BE2C (cell line): Measurements from ENCODE around the gene MRPL16.

ENCODE experiments used
- DNase-seq: peaks from one replicate; pipeline ENCODE4 v3.0.0-alpha.2; 2020
- H3K27me3 ChIP-seq: fragments of 250-450 bp; sonication (Bioruptor Pico); 2 replicates; pipeline ENCODE4 v1.5.1; 2020; ENCODE audit warnings: mild to moderate bottlenecking
- H3K36me3 ChIP-seq: fragments of 250-450 bp; sonication (Bioruptor Pico); 2 replicates; pipeline ENCODE4 v1.5.1; 2020; ENCODE audit warnings: mild to moderate bottlenecking
- H3K4me1 ChIP-seq: fragments of 250-450 bp; sonication (Bioruptor Pico); 2 replicates; pipeline ENCODE4 v1.5.1; 2020
- H3K4me3 ChIP-seq: 2 replicates; pipeline ENCODE4 v1.5.1; 2011; ENCODE audit warnings: low read depth, low read length
- H3K9me3 ChIP-seq: fragments of 250-450 bp; sonication (Bioruptor Pico); 2 replicates; pipeline ENCODE4 v1.5.1; 2020
- TF ChIP-seq, protein P1 (sequence below): IDR thresholded peaks from 2 replicates; pipeline ENCODE4 v1.5.1; 2012; ENCODE audit warnings: mild to moderate bottlenecking, low read depth, low read length

MRPL16 gene

GRCh38 chr11:59770319-59770718 is 40.3 kb downstream of the MRPL16 start:
- Histone ChIP-seq H3K27me3 (no peaks in the 10 kb centered on the region), H3K4me1 (no peaks in the 10 kb centered on the region), H3K9me3 (no peaks in the 10 kb centered on the region), H3K36me3 (no peaks in the 10 kb centered on the region), H3K4me3 (no peak overlapping the region)
- TF ChIP-seq, protein P1, sequence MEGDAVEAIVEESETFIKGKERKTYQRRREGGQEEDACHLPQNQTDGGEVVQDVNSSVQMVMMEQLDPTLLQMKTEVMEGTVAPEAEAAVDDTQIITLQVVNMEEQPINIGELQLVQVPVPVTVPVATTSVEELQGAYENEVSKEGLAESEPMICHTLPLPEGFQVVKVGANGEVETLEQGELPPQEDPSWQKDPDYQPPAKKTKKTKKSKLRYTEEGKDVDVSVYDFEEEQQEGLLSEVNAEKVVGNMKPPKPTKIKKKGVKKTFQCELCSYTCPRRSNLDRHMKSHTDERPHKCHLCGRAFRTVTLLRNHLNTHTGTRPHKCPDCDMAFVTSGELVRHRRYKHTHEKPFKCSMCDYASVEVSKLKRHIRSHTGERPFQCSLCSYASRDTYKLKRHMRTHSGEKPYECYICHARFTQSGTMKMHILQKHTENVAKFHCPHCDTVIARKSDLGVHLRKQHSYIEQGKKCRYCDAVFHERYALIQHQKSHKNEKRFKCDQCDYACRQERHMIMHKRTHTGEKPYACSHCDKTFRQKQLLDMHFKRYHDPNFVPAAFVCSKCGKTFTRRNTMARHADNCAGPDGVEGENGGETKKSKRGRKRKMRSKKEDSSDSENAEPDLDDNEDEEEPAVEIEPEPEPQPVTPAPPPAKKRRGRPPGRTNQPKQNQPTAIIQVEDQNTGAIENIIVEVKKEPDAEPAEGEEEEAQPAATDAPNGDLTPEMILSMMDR = no peak
- no peak for DNase-seq

- no peak for DNase-seq
- no peaks in the 10 kb centered on the region for H3K27me3 ChIP-seq
- TF ChIP-seq, protein P1 = no peak
- no peaks in the 10 kb centered on the region for H3K9me3 ChIP-seq
- H3K36me3 ChIP-seq = no peaks in the 10 kb centered on the region
- no peak overlapping the region for H3K4me3 ChIP-seq
- no peaks in the 10 kb centered on the region for H3K4me1 ChIP-seq
Measured at GRCh38 chr11:59769828-59770227, 40.8 kb downstream of the MRPL16 start.

DNA sequence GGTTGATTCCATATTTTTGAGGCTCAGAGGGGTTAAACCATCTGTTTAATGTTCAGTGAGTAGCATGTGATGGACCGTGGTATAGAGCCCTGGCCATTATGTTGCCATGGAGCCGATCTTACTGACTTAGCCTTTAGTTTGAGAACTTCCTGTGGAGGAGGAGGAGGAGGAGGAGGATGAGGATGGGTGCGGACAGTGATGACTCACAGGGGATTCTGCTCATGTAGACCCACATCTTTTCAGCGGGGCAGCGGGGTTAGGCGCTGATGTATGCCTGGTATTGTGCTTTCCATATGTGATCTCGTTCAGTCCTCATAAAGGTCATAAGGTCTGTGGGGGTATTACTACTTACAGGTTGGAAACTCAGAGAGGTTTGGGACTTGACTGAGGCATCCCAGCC is 41.5 kb downstream of the MRPL16 start:
- TF ChIP-seq, protein P1 = no peak
- Histone ChIP-seq H3K36me3 (no peaks in the 10 kb centered on the region), H3K4me1 (no peaks in the 10 kb centered on the region), H3K9me3 (no peaks in the 10 kb centered on the region), H3K4me3 (no peak overlapping the region), H3K27me3 (no peaks in the 10 kb centered on the region)
- no peak for DNase-seq

- no peaks in the 10 kb centered on the region for H3K4me1 ChIP-seq
- H3K36me3 ChIP-seq = no peaks in the 10 kb centered on the region
- TF ChIP-seq, protein P1 = no peak
- no peaks in the 10 kb centered on the region for H3K9me3 ChIP-seq
- no peaks in the 10 kb centered on the region for H3K27me3 ChIP-seq
- no peak for DNase-seq
- no peak overlapping the region for H3K4me3 ChIP-seq
Measured at GRCh38 chr11:59767225-59767611, 43.4 kb downstream of the MRPL16 start.

DNA sequence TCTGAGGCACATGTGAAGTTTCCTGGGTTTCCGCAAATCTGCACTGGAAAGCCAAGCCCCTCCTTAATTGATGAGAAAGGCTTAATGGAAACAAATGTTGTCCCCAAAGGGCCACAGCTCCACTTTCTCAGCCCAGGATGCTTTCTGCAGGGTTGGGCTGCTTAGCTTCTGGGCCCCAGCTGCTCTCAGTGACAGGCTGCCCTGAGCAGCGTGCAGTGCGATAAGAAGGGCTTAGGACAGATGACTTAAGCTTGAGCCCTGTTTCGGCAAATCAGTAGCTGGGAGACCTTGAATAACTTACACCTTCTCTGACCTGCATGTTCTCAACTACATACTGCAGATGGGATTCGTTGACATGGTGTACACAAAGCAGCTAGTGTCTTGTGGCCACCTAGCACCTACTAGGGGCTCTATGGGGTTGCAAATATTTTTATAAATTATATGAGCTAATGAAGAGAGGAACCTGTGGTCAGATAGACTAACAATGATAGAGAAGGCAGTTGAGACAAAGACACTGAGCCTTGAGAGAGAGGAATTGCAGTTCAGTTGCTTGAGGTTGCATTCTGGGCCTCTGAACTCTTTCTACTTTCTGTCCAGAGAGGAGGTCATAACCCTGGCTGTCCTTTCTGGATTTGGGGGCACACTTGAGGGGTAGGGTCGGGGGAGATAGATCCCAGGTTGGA is 43.9 kb downstream of the MRPL16 start:
- TF ChIP-seq, protein P1 = no peak
- H3K9me3 ChIP-seq = no peaks in the 10 kb centered on the region
- no peaks in the 10 kb centered on the region for H3K36me3 ChIP-seq
- H3K4me3 ChIP-seq = no peak overlapping the region
- no peaks in the 10 kb centered on the region for H3K4me1 ChIP-seq
- DNase-seq = no peak
- no peaks in the 10 kb centered on the region for H3K27me3 ChIP-seq

DNA sequence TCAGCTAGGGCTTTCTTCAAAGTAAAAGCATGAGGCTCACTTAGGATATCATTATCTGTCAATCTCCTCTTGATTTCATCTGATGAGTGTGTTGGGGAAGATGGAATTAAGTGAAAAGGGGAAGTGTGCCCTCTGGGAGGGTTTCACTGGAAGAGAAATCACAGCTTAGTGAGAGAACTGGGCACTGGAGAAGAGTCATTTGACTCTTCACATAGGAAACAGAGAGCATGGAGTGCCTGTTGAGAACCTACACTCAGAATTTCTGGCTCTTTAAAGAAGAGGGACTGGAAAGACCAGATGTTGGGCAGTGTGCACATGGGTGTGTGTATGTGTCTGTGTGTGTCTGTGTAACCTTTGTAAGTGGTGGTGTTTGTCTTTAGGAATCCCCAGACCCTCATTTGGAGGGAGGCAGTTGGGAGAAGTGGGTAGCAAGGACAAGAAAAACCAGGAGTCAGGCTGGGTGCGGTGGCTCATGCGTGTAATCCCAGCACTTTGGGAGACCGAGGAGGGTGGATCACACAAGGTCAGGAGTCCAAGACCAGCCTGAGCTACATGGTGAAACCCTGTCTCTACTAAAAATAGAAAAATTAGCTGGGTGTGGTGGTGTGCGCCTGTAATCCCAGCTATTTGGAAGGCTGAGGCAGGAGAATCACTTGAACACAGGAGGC is 45.4 kb downstream of the MRPL16 start:
- Histone ChIP-seq H3K9me3 (no peaks in the 10 kb centered on the region), H3K4me3 (no peak overlapping the region), H3K27me3 (no peaks in the 10 kb centered on the region), H3K4me1 (no peaks in the 10 kb centered on the region), H3K36me3 (no peaks in the 10 kb centered on the region)
- no peak for DNase-seq
- TF ChIP-seq, protein P1 = no peak
